HG02885 (cell line): ENCODE results near the gene C21orf58.

Source experiments
- ATAC-seq: cut with Tn5 transposase; IDR thresholded peaks from one replicate; pipeline ENCODE4 v1.9.1; 2021; ENCODE audit warnings: mild to moderate bottlenecking; ENCODE audit not compliant: unreplicated experiment, poor library complexity

Gene C21orf58

GRCh38 chr21:46265736-46266525 is 57.7 kb downstream of the C21orf58 start:
- no peak for ATAC-seq

GRCh38 chr21:46264690-46265144 is 59.0 kb downstream of the C21orf58 start:
- no peak for ATAC-seq

GRCh38 chr21:46264046-46264689 is 59.5 kb downstream of the C21orf58 start:
- no peak for ATAC-seq

- ATAC-seq = no peak
These were observed 67.1 kb downstream of the C21orf58 start for GRCh38 chr21:46256501-46256994.

GRCh38 chr21:46255758-46256337 is 67.8 kb downstream of the C21orf58 start:
- no peak for ATAC-seq

- ATAC-seq = no peak
These were observed 68.5 kb downstream of the C21orf58 start for GRCh38 chr21:46255166-46255565.

- no peak for ATAC-seq
These were observed 69.3 kb downstream of the C21orf58 start for GRCh38 chr21:46254208-46254975.

- no peak for ATAC-seq
These were observed 70.0 kb downstream of the C21orf58 start for GRCh38 chr21:46253610-46254124.

- ATAC-seq = no peak
These were observed 70.8 kb downstream of the C21orf58 start for GRCh38 chr21:46252840-46253239.
